ENCODE measurements around the gene CXCR2. TPM values are rescaled to one million over a fixed set of nuclear protein-coding genes. Genes with fewer than 3 reads are reported as not detected.
"Not testable (repeated sequence)": the region's sequence is repeated elsewhere in the genome, so short reads cannot be mapped to it uniquely, and the experiment has no call there.

Gene CXCR2
- total RNA-seq, 1 experiment from 2014 or later, result not detected

- Histone ChIP-seq H3K4me1 (replicated peaks; ENCODE audit: insufficient read depth) (peaks cover 7% of the 10 kb centered on the region; the same call in 1 of the 2 replicates), H2AFZ (no peak overlapping the region), H3K36me3 (ENCODE audit: low read depth) (no peaks in the 10 kb centered on the region), H3K9me3 (ENCODE audit: insufficient read depth, low read depth) (no peaks in the 10 kb centered on the region), H3K27me3 (ENCODE audit: insufficient read depth, low read depth) (no peaks in the 10 kb centered on the region), H3K4me2 (no peak overlapping the region), H4K20me1 (ENCODE audit: insufficient read depth) (no peaks in the 10 kb centered on the region), H3K9me2 (ENCODE audit: insufficient read depth) (no peaks in the 10 kb centered on the region), H3F3A (ENCODE audit: insufficient read depth, low read depth) (no peaks in the 10 kb centered on the region), H3K79me2 (ENCODE audit: low read depth) (no peaks in the 10 kb centered on the region), H3K27ac (no peak overlapping the region), H3K4me3 (no peak overlapping the region)
- BruUV-seq (replicated peaks), result no TSS peak
- POLR2A ChIA-PET (ENCODE audit: unreplicated experiment), result no interaction called here
- TF ChIP-seq CTCF (conservative IDR thresholded peaks at IDR 0.05), result no peak
- TF ChIP-seq EZH2 (IDR thresholded peaks at IDR 0.05; ENCODE audit: low read depth), result no peak
- DNase-seq, result no peak
- intact Hi-C loops (cut with micrococcal nuclease; ENCODE audit: unreplicated experiment), result loop anchor here (5.0 kb wide), 1 partner anchor 227 kb away; the partner anchor contains the start of gene CTDSP1
- CTCF ChIA-PET, result no interaction called here
Observed at GRCh38 chr2:218169757-218170546, 44.1 kb downstream of the CXCR2 start.

GRCh38 chr2:218171744-218172143 is 45.9 kb downstream of the CXCR2 start:
- H3K27me3 ChIP-seq (ENCODE audit: insufficient read depth, low read depth); H4K20me1 ChIP-seq (ENCODE audit: insufficient read depth); H3K9me3 ChIP-seq (ENCODE audit: insufficient read depth, low read depth); H3K36me3 ChIP-seq (ENCODE audit: low read depth); H3K79me2 ChIP-seq (ENCODE audit: low read depth); H3K4me2 ChIP-seq; H3K4me3 ChIP-seq; intact Hi-C loops (cut with micrococcal nuclease; ENCODE audit: unreplicated experiment); H3K27ac ChIP-seq; H3K9me2 ChIP-seq (ENCODE audit: insufficient read depth); H2AFZ ChIP-seq; BruUV-seq (replicated peaks); DNase-seq; H3F3A ChIP-seq (ENCODE audit: insufficient read depth, low read depth); H3K4me1 ChIP-seq (replicated peaks; ENCODE audit: insufficient read depth): not testable (repeated sequence)
- CTCF ChIA-PET, result interaction anchor here (0.6 kb wide), 1 partner anchor 292 kb away, joined by 4 read pairs; no protein-coding TSS in a partner anchor
- POLR2A ChIA-PET (ENCODE audit: unreplicated experiment), result interaction anchor here (0.6 kb wide), 1 partner anchor 555 kb away, joined by 4 read pairs; no protein-coding TSS in a partner anchor

GRCh38 chr2:218172845-218173244 is 47.0 kb downstream of the CXCR2 start:
- H3K4me3 ChIP-seq, result no peak overlapping the region
- ChIA-PET CTCF (interaction anchor here (0.6 to 0.7 kb wide), 2 partner anchors 286 to 1150 kb away, joined by 4 read pairs; no protein-coding TSS in a partner anchor), POLR2A (ENCODE audit: unreplicated experiment) (no interaction called here)
- H3F3A ChIP-seq (ENCODE audit: insufficient read depth, low read depth), result no peaks in the 10 kb centered on the region
- no peak for DNase-seq
- H4K20me1 ChIP-seq (ENCODE audit: insufficient read depth), result no peaks in the 10 kb centered on the region
- no peaks in the 10 kb centered on the region for H3K9me2 ChIP-seq (ENCODE audit: insufficient read depth)
- H3K9me3 ChIP-seq (ENCODE audit: insufficient read depth, low read depth), result no peaks in the 10 kb centered on the region
- no peaks in the 10 kb centered on the region for H3K79me2 ChIP-seq (ENCODE audit: low read depth)
- no peaks in the 10 kb centered on the region for H3K36me3 ChIP-seq (ENCODE audit: low read depth)
- TF ChIP-seq EZH2 (IDR thresholded peaks at IDR 0.05; ENCODE audit: low read depth), result no peak
- TF ChIP-seq CTCF (conservative IDR thresholded peaks at IDR 0.05), result no peak
- H3K4me1 ChIP-seq (replicated peaks; ENCODE audit: insufficient read depth), result no peaks in the 10 kb centered on the region
- no peak overlapping the region for H2AFZ ChIP-seq
- H3K27me3 ChIP-seq (ENCODE audit: insufficient read depth, low read depth), result no peaks in the 10 kb centered on the region
- intact Hi-C loops (cut with micrococcal nuclease; ENCODE audit: unreplicated experiment), result no loop called here
- H3K27ac ChIP-seq, result no peak overlapping the region
- BruUV-seq (replicated peaks), result no TSS peak
- H3K4me2 ChIP-seq, result no peak overlapping the region

Measured in PC-9 (cell line).